Astrocyte of the spinal cord (primary cell): ENCODE results near the gene SLC22A2.

Experiments used
- DNase-seq: peaks from one replicate; pipeline ENCODE4 v3.0.0; 2011; ENCODE audit warnings: low read depth, low spot score
- H3K4me3 ChIP-seq: 2 replicates; pipeline ENCODE4 v1.5.1; 2011; ENCODE audit warnings: low read depth, mild to moderate bottlenecking, low read length, moderate library complexity
- in situ Hi-C: cut with HindIII; loops from 2 replicates; pipeline ENCODE4 v1.10.0; 2017; ENCODE audit warnings: low sequenced_read_pairs
- TF ChIP-seq, protein P1 (sequence below): IDR thresholded peaks from 2 replicates; pipeline ENCODE4 v1.5.1; 2012; ENCODE audit warnings: low read depth, mild to moderate bottlenecking, low read length, inconsistent platforms

Gene SLC22A2

DNA sequence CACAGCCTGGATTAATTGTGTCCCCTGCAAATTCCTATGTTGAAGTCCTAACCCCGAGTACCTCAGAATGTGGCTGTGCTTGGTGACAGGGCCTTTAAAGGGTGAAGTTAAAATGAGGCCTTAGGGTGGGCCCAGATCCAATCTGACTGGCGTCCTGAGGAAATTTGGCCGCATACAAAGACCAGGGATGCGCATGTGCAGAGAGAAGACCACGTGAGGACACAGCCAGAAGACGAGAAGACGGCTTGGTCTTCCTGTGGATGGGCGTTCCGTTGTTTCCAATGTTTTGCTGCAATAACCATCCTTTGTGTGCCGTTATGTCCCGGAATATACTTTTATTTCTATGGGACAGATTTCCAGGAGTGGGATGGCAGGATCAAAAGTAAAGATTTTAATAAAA, 40.9 kb upstream of the SLC22A2 start:
- in situ Hi-C loops = no loop called here
- TF ChIP-seq, protein P1, sequence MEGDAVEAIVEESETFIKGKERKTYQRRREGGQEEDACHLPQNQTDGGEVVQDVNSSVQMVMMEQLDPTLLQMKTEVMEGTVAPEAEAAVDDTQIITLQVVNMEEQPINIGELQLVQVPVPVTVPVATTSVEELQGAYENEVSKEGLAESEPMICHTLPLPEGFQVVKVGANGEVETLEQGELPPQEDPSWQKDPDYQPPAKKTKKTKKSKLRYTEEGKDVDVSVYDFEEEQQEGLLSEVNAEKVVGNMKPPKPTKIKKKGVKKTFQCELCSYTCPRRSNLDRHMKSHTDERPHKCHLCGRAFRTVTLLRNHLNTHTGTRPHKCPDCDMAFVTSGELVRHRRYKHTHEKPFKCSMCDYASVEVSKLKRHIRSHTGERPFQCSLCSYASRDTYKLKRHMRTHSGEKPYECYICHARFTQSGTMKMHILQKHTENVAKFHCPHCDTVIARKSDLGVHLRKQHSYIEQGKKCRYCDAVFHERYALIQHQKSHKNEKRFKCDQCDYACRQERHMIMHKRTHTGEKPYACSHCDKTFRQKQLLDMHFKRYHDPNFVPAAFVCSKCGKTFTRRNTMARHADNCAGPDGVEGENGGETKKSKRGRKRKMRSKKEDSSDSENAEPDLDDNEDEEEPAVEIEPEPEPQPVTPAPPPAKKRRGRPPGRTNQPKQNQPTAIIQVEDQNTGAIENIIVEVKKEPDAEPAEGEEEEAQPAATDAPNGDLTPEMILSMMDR = no peak
- H3K4me3 ChIP-seq = no peak overlapping the region
- DNase-seq = no peak

DNA sequence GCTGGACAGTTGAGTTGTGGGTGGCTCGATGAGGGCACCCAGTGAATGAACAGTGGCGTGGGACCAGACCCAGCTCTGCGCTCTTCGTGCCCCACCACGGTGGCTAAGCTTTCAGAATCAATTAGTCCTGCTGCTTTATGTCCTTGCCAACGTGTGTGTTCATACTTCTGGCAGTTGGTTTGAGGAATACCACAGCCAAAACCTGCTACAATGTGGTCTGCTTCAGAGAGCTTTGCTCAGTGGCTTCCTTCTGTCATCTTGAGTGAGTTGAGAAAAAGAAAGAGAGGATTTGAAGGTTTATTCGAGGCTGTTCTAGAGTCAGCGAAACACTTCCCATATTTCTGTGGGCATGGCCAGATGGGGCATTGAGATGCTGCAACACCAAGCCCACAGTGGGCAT, 39.5 kb upstream of the SLC22A2 start:
- TF ChIP-seq, protein P1 = no peak
- no peak overlapping the region for H3K4me3 ChIP-seq
- in situ Hi-C loops = no loop called here
- no peak for DNase-seq

- DNase-seq = no peak
- in situ Hi-C loops = no loop called here
- no peak overlapping the region for H3K4me3 ChIP-seq
- TF ChIP-seq, protein P1 = no peak
Measured at GRCh38 chr6:160297310-160297709, 38.7 kb upstream of the SLC22A2 start.

GRCh38 chr6:160293844-160294243, 35.2 kb upstream of the SLC22A2 start:
- DNase-seq = no peak
- no peak overlapping the region for H3K4me3 ChIP-seq
- TF ChIP-seq, protein P1 = no peak
- in situ Hi-C loops = no loop called here

DNA sequence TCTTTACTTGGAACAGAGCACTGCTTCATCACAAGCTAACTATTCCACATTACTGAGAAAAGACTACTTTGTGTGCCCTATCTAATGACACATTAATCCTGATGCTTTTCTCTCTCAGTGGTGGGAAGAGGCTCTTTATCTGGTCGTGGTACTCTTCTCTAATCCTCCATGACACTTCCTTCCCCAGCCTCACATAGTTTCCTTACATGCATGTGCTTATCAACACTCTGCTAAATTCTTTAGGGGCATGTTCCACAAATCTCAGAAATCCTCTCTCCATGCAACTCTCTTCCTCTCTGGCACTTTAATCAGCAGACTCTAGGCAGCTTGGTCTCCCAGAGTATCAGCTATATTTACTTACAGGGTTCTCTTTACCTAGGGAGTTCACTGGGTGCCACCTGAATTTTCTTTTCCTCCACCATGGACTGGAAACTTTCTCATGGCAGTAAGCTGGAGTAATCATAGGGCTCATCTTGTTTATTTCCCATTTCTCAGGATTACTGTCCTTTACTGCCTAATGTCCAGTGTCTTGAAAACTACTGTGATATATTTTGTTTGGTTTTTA, 27.0 kb upstream of the SLC22A2 start:
- in situ Hi-C loops = no loop called here
- TF ChIP-seq, protein P1 = no peak
- no peak overlapping the region for H3K4me3 ChIP-seq
- DNase-seq = no peak

DNA sequence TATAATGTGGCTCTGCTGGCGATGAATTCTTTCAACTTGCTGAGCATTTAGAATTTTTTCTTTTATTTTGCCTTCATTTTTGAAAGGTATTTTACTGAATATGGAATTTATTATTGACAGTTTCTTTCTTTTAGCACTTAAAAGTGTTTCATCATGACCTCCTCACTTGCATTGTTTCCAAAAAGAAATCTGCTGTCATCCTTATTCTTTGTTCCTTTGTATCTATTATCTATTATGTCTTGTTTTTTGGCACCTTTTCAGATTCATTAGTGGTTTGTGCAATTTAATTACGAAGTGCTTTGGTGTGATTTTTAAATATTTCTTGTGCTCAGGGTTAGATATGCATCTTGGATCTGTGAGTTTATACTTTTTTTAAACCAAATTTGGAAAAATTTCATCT, 26.0 kb upstream of the SLC22A2 start:
- DNase-seq = no peak
- TF ChIP-seq, protein P1 = no peak
- no peak overlapping the region for H3K4me3 ChIP-seq
- in situ Hi-C loops = no loop called here

GRCh38 chr6:160282444-160282843, 23.8 kb upstream of the SLC22A2 start:
- no peak for DNase-seq
- in situ Hi-C loops = no loop called here
- no peak overlapping the region for H3K4me3 ChIP-seq
- TF ChIP-seq, protein P1 = no peak
